Fibroblast of skin of scalp (primary cell): Measurements from ENCODE around the gene METTL22.

ENCODE experiments used
- DNase-seq: peaks from one replicate; pipeline ENCODE4 v3.0.0-alpha.2; 2013

METTL22 gene

GRCh38 chr16:8696880-8697279 lies 75.4 kb downstream of the METTL22 start:
- DNase-seq: no peak

DNA sequence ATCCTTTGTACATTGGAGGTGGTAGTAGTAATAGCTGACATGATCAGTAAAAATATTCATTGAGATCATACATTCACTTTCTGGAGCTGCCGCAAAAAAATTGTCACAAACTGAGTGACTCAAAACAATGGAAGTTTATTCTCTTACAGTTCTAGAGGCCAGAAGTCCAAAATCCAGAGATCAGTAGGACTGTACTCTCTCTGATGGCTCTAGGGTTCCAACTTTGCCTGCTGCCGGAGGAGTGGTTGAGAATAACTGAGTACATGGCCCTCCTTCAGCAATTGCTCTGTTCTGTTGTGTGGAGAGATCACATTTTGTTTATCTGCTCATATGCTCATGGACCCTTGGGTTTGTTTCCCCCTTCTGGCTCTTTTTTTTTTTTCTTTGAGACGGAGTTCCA lies 76.5 kb downstream of the METTL22 start:
- no peak for DNase-seq
